Measurements from ENCODE around the gene EPB41L1.

- TF ChIP-seq CTCF (IDR thresholded peaks at IDR 0.05 in 8 of 11, conservative IDR thresholded peaks at IDR 0.05 in 3 of 11), result no peak
- no peak for TF ChIP-seq POLR2A (IDR thresholded peaks at IDR 0.05)
These were observed 58.8 kb downstream of the EPB41L1 start for GRCh38 chr20:36213362-36213761.

Data from spleen (tissue), 7 donors.